GM18498 (cell line): Measurements from ENCODE around the gene SNTG2.

Experiments
- ATAC-seq: cut with Tn5 transposase; IDR thresholded peaks from one replicate; pipeline ENCODE4 v1.9.1; 2021; ENCODE audit warnings: mild to moderate bottlenecking, moderate library complexity; ENCODE audit not compliant: unreplicated experiment

Gene SNTG2

DNA sequence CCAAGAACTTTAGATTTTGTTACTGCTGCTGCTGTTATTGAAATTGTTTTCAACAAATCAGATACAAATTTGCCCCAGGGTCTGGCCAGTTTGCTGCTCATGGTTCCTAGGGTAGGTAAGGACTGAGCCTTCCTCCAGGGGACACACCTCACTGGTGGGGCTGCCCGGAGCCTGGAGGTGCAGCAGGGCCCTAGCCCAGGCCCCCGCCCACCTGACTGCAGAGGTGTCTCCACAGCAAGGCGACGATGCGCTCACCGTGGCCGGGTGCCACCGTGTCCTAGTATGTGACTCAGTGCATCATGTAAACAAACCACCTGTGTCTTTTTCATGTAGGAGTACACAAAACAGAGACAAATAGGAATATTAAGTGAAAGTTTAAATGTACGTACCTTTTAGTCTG is 309.1 kb downstream of the SNTG2 start:
- ATAC-seq = no peak

DNA sequence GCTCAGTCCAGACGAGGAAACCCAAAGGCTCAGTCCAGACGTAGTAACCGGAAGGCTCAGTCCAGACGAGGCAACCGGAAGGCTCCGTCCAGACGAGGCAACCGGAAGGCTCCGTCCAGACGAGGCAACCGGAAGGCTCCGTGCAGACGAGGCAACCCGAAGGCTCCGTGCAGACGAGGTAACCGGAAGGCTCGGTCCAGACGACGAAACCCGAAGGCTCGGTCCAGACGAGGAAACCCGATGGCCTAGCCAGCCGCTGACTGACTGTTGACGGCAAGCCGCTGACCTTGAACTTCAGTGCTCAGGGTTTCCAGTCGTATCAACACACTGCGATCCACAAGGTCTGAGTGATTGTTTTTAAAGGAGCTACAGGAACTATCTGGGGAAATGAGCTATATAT is 312.0 kb downstream of the SNTG2 start:
- no peak for ATAC-seq

DNA sequence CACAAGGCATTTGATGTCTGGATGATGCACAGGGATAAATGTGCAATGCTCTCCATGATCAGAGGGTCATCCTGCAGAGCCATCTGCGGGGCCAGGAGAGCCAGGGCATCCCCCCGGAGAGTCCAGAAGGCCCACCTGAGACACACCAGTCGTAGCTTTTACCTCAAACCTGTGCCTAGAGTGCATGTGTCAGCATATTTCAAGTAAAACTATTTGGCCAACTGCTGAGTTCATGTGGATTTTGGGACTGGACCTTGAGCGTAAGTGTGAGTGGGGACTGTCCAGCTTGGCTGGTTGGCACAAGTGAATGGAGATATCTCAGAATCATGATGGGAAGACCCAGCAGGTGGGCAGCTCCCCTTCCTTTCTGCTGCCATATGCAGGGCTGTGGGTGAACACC is 314.8 kb downstream of the SNTG2 start:
- no peak for ATAC-seq

DNA sequence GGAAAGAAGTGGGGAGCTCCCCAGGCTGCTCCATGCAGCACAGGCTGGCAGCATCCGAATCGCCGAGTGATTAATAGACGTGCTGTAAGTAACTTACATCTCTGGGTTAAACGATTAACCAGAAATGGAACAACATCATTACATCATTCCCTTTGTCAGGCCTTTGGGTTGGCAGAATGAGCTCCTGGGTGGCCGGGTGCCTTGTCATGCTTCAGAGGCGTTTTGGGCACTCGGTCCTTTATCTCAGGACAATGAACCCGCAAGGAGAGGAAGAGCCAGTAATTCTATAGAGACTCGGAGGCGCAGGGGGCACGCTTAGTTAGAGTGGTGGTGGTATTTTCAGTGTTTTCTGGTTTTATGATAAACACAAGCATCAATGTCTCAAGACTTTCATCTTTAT is 315.7 kb downstream of the SNTG2 start:
- ATAC-seq = no peak

DNA sequence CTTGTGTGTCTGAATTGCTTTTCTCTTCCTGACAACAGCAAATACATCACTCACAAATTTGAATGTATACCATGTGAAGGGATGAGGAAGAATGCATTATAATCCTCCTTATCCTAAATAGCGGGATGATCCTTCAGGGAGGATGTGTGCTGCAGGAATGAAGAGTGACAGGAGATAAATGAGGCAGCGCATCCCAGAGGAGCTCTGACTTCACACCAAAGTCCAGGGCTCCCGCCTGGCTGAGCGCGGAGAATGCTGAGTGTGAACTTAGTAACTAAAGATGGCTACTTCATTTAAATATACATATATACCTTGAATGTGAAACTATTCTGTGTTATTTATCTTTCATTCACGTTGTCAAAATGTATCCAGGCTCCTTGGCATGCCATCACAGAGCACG is 317.4 kb downstream of the SNTG2 start:
- ATAC-seq = no peak

DNA sequence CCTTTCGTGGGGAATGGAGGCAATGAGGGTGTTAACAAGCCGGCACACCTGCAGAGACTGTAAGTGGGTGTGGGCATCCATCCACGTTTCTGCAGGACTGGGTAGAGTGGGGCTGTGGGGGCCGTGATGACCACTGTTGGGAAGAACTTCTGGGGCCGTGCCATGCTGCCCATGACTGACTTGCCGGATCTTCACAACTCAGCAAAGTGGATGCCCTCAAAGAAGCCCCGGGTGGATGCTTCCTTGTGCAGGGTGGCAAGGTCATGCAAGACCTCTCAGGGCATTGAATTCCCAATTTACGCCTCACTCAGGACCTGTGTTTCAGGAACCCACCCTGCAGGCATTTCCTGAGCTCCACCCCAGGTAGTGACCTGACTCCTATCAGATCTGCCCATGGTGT is 319.2 kb downstream of the SNTG2 start:
- ATAC-seq = no peak

DNA sequence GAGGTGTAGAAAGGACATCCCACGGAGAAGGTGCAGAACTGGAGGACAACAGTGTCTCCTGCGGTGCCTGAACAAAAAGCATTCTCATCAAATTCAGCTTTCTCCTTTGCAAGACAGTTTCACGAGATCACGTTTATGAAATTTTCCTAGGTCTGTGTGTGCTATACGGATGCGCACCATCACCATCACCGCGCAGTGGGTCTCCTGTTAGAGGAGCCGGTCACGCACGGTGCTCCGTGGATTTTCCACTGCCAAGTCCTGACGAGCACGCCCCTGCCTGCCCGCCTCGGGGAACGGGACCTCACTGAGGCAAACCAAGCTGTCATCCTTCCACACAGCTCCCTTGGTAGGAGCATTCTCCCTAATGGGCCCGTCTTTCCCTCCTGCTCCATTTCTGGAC is 322.2 kb downstream of the SNTG2 start:
- no peak for ATAC-seq

DNA sequence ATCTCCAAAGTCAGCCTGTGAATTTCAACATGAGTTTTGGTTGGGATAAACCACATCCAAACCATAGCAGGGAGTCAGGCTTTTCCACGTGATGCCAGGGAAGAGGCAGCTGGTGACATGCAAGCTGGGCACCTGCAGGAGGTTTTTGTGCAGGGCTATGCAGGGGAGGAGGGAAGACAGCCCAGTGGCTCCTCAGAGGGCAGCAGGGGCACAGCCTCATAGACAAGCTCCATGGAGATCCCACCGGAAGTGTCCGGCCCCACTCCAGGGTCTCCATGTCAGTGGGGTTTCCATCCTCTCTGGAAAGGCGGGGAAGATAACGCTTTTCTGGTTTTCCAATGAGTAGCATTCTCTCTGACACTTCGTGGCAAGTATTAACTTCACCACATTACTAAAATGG is 327.0 kb downstream of the SNTG2 start:
- no peak for ATAC-seq

DNA sequence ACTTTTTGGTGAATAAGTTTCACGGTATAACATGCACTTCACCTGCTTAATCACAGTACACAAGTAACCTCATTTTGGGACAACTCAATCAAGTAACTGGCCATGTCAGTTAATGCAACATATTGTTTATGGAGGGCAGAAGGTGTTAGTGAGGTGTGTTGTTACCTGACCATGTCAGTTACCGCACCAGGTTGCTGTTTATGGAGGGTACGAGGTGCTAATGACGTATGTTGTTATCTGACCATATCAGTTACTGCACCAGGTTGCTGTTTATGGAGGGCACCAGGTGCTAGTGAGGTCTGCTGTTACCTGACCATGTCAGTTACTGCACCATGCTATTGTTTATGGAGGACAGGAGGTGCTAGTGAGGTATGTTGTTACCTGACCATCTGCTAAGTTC is 327.5 kb downstream of the SNTG2 start:
- no peak for ATAC-seq

DNA sequence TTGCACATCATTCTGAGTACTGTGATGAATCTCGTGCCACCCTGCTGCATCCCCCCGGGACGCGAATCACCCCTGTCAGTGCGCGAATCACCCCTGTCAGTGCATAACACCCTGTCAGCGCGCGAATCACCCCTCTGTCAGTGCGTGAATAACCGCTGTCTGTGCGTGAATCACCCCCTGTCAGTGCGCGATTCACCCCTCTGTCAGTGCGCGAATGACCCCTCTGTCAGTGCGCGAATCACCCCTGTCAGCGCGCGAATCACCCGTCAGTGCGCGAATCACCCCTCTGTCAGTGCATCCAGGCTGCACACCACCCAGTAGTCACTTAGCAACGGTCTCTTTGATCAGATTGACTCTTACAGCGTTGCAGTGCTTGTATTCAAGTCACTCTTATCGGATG is 328.2 kb downstream of the SNTG2 start:
- ATAC-seq = no peak

DNA sequence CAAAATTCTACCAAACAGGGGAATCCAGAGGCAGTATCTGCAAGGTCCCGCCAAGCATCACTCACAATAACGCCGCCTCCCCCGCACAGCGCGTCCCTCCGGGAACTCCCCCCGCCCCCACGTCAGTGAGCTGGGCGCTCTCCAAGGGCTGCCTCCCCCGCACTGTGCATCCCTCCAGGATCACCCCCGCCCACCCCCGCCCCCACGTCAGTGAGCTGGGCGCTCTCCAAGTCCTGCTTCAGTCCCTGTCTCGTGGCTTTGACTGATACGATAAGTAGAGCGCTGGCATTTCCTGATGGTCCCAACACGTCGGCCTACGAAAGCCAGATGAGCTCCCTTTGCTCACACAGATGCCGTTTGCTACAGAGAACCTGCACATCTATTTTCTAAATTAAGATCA is 331.9 kb downstream of the SNTG2 start:
- no peak for ATAC-seq

DNA sequence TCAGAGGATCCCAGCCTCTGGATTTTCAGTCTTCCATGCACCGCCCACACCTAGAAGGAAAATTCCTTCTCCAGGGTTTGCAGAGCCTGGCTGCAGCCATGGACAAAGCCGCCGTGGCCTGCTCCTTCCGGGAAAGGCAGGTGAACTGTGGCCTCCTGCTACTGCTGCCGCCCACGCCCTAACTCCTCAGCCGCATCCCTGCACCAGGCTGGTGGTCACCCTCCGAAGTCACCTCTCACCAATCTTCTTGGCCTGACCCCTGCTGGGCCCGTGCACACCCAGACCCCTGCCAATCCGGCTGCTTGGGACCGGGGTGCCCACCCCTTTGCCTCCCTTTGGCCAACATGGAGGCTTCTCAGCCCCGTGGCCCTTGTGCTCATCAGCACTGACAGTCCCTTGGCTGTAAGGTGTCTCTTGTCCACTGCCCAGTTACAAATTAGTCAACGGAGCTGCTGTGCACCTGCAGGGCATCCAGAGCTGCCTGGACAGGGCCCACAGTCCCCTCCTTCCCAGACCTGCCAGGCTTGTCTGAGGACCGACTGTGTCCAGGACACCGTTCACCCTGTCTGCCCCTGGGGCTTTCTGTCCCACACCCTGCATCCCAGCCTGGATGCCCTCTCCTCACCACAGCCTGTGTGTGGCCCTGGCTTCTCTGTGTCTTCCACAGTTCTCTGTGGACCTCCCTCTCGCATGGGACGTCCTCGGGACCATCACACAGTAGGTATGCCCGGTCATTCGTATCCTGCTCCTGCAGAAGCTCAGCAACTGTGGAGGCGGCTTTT is 332.6 kb downstream of the SNTG2 start:
- ATAC-seq = no peak

DNA sequence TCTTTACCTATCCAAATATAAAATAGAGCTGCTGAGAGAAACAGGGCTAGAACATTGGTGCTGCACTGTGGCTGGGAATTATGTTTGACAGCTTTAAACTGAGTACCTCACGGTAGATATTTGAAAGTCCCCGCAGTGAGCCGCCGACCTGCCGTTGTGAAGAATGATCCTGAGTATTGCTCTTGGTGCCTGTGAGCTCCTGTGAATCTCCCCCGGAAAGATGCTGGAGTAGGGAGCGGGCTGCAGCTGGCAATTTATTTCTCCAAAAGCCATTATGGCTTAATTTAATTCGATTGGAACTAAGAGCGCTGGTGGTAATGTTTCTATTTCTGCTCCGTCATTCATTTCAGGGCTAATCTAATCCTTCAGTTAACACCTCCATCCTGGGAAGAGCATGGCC is 333.2 kb downstream of the SNTG2 start:
- ATAC-seq = no peak

DNA sequence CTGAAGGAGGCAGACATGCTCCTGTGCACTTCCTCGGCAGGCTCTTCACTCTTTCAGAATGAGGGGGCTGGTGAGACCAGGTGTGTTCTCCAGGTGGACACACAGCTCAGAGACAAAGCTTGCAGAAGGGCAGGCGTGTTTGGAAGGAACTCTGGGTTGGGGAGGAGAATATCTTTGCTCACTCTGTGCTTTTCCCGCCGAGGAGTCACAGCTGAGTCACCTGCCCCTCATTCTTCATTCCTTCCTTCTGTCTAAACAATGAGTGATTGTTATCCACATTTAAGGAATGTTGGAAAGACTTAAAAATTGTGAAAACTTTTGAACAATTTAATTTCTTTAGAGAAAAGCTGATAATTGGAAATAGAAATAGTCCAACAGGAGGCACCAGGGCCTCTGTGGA is 336.3 kb downstream of the SNTG2 start:
- no peak for ATAC-seq

DNA sequence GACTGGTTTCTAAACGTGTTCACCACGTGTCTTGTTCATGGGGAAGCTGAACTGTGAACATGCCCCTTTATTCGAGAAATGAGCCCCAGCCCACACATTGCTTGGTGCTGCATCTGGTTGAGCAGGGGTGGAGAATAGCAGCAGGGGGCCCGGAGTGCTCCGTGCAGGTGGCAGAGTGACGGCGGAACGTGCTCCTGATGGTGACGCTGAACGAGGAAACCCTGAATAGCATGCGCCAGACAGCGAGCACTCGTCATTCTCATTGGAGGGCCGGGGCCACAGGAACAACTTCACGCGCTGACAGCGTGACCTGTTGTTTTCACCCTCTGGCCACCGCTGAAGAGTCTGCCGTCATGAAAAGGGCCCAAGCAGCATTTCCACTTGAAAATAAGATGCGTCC is 336.8 kb downstream of the SNTG2 start:
- ATAC-seq = no peak

DNA sequence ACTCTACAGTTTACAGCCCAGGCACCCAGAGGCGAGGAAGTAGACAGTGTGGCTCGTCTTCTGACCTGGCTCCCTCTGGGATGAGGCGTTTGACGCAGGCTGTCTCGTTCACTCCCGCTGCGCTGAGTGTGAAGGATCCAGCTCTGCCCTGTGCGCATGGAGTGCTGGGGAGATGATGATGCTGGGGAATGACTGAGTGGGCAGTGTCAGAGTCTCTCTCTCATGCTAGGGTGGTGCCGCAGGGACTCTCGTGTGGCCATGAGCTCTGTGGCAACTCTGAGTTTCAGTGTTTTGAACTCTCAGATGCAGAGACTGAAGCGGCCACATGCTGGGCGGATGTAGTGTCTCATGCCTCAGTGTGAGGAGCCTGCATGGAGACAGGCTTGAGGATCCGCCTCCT is 344.3 kb downstream of the SNTG2 start:
- ATAC-seq = no peak

DNA sequence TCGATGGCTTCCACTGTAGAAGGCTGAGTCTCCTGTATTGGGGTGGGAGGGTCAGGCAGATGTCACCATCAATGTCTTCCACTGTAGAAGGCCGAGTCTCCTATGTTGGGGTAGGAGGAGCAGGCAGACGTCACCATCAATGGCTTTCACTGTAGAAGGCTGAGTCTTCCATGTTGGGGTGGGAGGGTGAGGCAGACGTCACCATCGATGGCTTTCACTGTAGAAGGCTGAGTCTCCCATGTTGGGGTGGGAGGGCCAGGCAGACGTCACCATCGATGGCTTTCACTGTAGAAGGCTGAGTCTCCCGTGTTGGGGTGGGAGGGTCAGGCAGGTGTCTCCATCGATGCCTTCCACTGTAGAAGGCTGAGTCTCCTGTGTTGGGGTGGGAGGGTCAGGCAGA is 345.1 kb downstream of the SNTG2 start:
- ATAC-seq = no peak

DNA sequence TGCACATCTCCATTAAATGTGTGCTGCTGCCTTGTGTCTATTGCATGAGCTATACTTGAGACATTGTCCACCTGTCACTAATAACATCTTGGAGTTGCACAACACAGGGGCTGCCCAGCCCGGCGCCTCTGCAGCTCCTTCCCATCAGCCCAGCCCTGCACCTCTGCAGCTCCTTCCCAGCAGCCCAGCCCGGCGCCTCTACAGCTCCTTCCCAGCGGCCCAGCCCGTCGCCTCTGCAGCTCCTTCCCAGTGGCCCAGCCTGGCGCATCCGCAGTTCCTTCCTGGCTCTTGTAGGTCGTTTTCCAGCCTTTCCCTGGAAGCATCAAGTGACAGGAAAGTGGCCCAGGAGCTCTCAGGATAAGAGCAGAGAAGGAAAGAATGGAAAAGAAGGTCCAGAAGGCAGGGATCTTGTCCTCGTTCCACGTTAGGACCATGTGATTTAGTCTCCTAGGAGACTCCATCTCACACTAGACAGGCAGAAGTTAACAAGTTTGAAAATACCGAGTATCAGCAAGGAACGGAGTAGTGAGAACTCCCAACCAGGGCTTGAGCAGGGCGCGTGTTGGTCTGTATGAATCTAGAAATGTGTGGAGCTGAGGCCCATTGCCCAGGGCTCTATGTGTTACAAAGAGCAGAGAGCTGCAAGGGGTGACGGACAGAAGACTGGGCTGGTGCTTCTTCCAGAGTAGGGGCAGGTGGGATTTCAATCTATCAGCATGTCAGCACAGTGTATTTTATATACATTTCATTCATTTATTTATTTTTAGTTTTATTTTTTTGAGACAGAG is 346.9 kb downstream of the SNTG2 start:
- ATAC-seq = no peak

DNA sequence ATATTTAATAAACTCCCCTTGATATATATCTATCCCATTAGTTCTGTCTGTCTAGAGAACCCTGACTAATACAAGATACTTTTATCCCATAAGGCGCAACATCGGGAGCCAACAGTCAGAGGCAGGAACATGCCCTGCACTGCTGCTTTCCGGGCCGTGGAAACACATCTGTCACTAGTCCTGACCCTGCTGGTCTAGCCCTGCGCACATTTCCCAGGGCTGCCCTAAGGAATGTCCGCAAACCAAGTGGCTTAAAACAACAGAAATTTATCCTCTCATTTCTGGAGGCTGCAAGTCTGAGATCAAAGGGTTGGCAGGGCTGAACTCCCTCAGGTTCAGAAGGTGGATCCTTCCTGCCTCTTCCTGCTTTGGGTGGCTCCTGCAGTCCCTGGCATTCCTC is 348.4 kb downstream of the SNTG2 start:
- no peak for ATAC-seq

DNA sequence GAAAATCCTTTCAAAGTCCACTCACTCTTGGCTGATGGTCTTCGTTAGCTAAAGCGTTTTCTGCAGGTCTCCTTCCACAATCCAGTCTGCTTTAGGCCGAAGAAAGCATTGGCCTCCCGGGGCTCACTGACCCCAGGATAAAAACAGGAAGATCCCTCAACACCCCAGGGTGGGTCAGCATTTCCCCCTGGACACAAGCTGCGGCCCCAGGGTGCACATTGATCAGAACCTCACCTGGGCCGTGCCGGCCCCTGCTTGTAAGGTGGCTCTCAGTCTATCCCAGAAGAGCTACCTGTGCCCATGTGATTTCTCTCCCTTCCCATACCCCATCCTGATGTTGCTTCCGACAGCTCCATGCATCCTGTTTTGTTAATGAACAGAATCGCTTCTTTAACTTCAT is 349.6 kb downstream of the SNTG2 start:
- ATAC-seq = no peak

DNA sequence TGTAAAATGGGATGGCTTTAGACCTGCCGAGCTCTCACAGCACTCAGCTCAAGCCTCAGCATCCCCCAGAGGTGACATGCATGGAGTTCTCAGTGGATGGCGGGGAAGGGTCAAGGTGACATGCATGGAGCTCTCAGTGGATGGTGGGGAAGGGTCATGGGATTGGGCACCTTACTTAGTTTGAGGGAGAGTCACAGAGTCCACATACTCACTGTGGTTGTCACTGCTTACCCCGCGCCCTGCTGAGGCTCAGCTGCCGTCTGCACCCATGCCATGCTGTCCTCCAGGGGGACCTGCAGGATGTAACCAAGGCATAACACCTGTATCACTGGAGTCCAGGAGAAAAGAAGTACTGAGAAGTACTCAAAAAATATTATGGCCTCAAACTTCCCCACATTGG is 350.4 kb downstream of the SNTG2 start:
- ATAC-seq = no peak

DNA sequence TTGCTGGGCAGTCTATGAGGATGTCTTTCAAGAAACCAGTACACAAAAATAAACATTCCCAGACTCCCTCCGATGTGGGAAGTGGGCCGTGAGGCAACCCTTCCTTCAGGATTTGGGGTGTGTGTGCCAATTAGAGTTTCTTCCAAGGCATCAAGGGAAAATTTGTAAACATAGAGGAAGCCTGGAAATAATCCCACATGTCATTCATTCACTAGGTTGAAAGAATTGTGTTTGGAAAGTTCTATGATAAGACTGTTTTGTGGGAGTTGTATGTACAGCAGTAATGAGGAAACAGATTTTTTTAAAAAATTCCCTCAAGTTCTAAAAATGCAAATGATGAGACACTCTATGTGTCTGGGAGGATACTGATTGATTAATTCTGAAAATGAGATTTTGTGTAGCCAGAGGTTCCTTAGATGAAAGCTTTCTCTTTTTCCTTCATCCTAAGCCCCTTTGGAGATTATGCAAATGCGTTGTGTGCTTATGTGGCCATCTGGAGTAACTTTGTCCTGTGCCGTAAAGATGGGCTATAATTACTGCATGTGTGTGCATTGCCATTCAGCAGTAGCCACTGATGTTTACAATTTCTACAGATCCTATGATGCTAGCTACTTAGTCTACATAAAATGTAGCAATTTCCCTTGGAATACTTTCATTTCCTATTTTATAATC is 354.8 kb downstream of the SNTG2 start:
- ATAC-seq = no peak
